Fibroblast of lung (primary cell): ENCODE results near the gene NECTIN1.

ENCODE experiments used
- EZH2 ChIP-seq: IDR thresholded peaks from 2 replicates; pipeline ENCODE4 v1.5.1; 2012; ENCODE audit warnings: low read length, control low read depth, mild to moderate bottlenecking; ENCODE audit errors: missing control alignments
- TF ChIP-seq, protein P1 (sequence below), 2 donors: IDR thresholded peaks in 1 of 2; conservative IDR thresholded peaks in 1 of 2; 1 replicate in 1 of 2; 2 replicates in 1 of 2; pipeline ENCODE4 v1.5.1; 2011 to 2012; ENCODE audit warnings: low read length in 2 of 2, control low read depth in 1 of 2, inconsistent platforms in 1 of 2, low read depth in 1 of 2, mild to moderate bottlenecking in 1 of 2

DNA sequence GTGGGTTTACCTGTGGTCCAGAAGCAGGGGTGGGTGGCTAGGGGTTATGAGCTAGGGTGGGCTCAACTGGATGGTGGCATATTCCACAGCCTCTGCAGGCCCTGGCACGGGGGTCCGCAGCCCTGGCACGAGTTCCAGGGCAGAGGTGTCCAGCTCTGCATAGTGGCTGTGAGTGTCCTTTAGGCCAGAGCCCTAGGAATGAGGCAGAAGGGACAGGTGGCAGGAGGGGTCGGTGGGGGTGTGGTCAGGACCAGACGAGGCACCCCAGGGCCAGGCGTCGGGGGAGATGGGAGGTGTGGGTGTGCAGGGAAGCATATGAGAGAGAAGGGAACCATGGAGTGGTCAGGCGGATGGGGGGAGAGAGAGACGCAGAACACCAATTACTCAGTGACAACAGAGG is 99.9 kb downstream of the NECTIN1 start:
- TF ChIP-seq, protein P1, sequence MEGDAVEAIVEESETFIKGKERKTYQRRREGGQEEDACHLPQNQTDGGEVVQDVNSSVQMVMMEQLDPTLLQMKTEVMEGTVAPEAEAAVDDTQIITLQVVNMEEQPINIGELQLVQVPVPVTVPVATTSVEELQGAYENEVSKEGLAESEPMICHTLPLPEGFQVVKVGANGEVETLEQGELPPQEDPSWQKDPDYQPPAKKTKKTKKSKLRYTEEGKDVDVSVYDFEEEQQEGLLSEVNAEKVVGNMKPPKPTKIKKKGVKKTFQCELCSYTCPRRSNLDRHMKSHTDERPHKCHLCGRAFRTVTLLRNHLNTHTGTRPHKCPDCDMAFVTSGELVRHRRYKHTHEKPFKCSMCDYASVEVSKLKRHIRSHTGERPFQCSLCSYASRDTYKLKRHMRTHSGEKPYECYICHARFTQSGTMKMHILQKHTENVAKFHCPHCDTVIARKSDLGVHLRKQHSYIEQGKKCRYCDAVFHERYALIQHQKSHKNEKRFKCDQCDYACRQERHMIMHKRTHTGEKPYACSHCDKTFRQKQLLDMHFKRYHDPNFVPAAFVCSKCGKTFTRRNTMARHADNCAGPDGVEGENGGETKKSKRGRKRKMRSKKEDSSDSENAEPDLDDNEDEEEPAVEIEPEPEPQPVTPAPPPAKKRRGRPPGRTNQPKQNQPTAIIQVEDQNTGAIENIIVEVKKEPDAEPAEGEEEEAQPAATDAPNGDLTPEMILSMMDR (conservative IDR thresholded peaks at IDR 0.05 in 1 of 2, IDR thresholded peaks at IDR 0.05 in 1 of 2; ENCODE audit: low read depth in 1 of 2, low read length in 2 of 2) = no peak
- no peak for TF ChIP-seq EZH2
